Measurements from ENCODE around the gene IGF2BP3.
"Not testable (repeated sequence)": the region's sequence is repeated elsewhere in the genome, so short reads cannot be mapped to it uniquely, and the experiment has no call there.

Gene IGF2BP3

GRCh38 chr7:23338863-23339262 is 131.4 kb downstream of the IGF2BP3 start:
- DNase-seq (ENCODE audit: low spot score), result no peak

- DNase-seq (ENCODE audit: low spot score), result no peak
Observed at GRCh38 chr7:23338439-23338838, 131.9 kb downstream of the IGF2BP3 start.

GRCh38 chr7:23337374-23337773 is 132.9 kb downstream of the IGF2BP3 start:
- no peak for DNase-seq (ENCODE audit: low spot score)

- DNase-seq (ENCODE audit: low spot score), result no peak
Observed at GRCh38 chr7:23336799-23337283, 133.4 kb downstream of the IGF2BP3 start.

- DNase-seq (ENCODE audit: low spot score), result no peak
Observed at GRCh38 chr7:23336086-23336485, 134.2 kb downstream of the IGF2BP3 start.

- DNase-seq (ENCODE audit: low spot score), result no peak
Observed at GRCh38 chr7:23335621-23336020, 134.7 kb downstream of the IGF2BP3 start.

- no peak for DNase-seq (ENCODE audit: low spot score)
Observed at GRCh38 chr7:23335136-23335535, 135.2 kb downstream of the IGF2BP3 start.

- peak; percentile 78 for DNase-seq (ENCODE audit: low spot score)
Observed at GRCh38 chr7:23334482-23335056, 135.7 kb downstream of the IGF2BP3 start.

GRCh38 chr7:23333671-23334246 is 136.5 kb downstream of the IGF2BP3 start:
- DNase-seq (ENCODE audit: low spot score), result peak; percentile 71

- no peak for DNase-seq (ENCODE audit: low spot score)
Observed at GRCh38 chr7:23332910-23333612, 137.2 kb downstream of the IGF2BP3 start.

- DNase-seq (ENCODE audit: low spot score), result no peak
Observed at GRCh38 chr7:23332193-23332592, 138.1 kb downstream of the IGF2BP3 start.

GRCh38 chr7:23331132-23331531 is 139.2 kb downstream of the IGF2BP3 start:
- no peak for DNase-seq (ENCODE audit: low spot score)

GRCh38 chr7:23315366-23315765 is 154.9 kb downstream of the IGF2BP3 start:
- DNase-seq (ENCODE audit: low spot score), result no peak

- DNase-seq (ENCODE audit: low spot score), result not testable (repeated sequence)
Observed at GRCh38 chr7:23312141-23312540, 158.2 kb downstream of the IGF2BP3 start.

GRCh38 chr7:23308754-23309153 is 161.5 kb downstream of the IGF2BP3 start:
- no peak for DNase-seq (ENCODE audit: low spot score)

GRCh38 chr7:23306936-23307521 is 163.3 kb downstream of the IGF2BP3 start:
- no peak for DNase-seq (ENCODE audit: low spot score)

- peak; percentile 34 for DNase-seq (ENCODE audit: low spot score)
Observed at GRCh38 chr7:23299770-23300300, 170.5 kb downstream of the IGF2BP3 start.

GRCh38 chr7:23298885-23299769 is 171.2 kb downstream of the IGF2BP3 start, which contains the start of gene MALSU1:
TSS of gene MALSU1 (plus strand) at chr7:23299339. CDS start at chr7:23299353, 14 bp downstream.
- DNase-seq (ENCODE audit: low spot score), result peak; percentile 98

- DNase-seq (ENCODE audit: low spot score), result peak; percentile 43
Observed at GRCh38 chr7:23298141-23298881, 172.0 kb downstream of the IGF2BP3 start.

GRCh38 chr7:23295401-23295697 is 174.9 kb downstream of the IGF2BP3 start:
- no peak for DNase-seq (ENCODE audit: low spot score)

Measured in AG20443 (cell line).